OCI-LY7 (cell line): ENCODE measurements around the gene TTLL3. TPM values are rescaled to one million over a fixed set of nuclear protein-coding genes. Genes with fewer than 3 reads are reported as not detected.
A peak's percentile ranks its signal among the peaks of the same experiment; 100 is the strongest.

Experiments
- BruUV-seq: library from RNA; stranded (reverse); fragments of 400-500 nt; replicated peaks from 2 replicates; lab custom pipeline; 2021; lab: Mats Ljungman, UMichigan
- CTCF ChIA-PET: fragments of 300-600 bp; sonication (Branson Sonifier 250); formaldehyde crosslinking; loops from one replicate; lab custom pipeline; 2022; ENCODE audit warnings: antibody characterized with exemption; ENCODE audit not compliant: unreplicated experiment; lab: Charles Lee
- POLR2A ChIA-PET: fragments of 300-600 bp; sonication (Branson Sonifier 250); formaldehyde crosslinking; loops from one replicate; lab custom pipeline; 2022; ENCODE audit warnings: antibody characterized with exemption; lab: Charles Lee
- DNase-seq: peaks from one replicate; pipeline ENCODE4 v3.0.0-alpha.2; 2015; ENCODE audit warnings: low spot score
- H2AFZ ChIP-seq: fragments of 200-600 bp; sonication (generic), shearing (Covaris generic); 2 replicates; pipeline ENCODE4 v1.6.1; 2014; ENCODE audit warnings: mild to moderate bottlenecking, antibody characterized with exemption, low read length, moderate library complexity
- H3K27ac ChIP-seq: fragments of 200-600 bp; sonication (generic); 2 replicates; pipeline ENCODE4 v1.5.1; 2014; ENCODE audit warnings: mixed run types, low read depth, mild to moderate bottlenecking, moderate library complexity, low read length, inconsistent platforms; ENCODE audit not compliant: poor library complexity, severe bottlenecking
- H3K36me3 ChIP-seq: fragments of 200-600 bp; sonication (generic); 2 replicates; pipeline ENCODE4 v1.6.1; 2014; ENCODE audit warnings: mild to moderate bottlenecking, antibody characterized with exemption, low read length, moderate library complexity, mixed read lengths; ENCODE audit not compliant: insufficient read depth
- H3K4me1 ChIP-seq: fragments of 200-600 bp; sonication (generic); 2 replicates; pipeline ENCODE4 v1.5.1; 2014; ENCODE audit warnings: mild to moderate bottlenecking, low read length; ENCODE audit not compliant: insufficient read depth, poor library complexity, severe bottlenecking
- H3K4me2 ChIP-seq: fragments of 200-600 bp; sonication (generic); 2 replicates; pipeline ENCODE4 v1.6.1; 2014; ENCODE audit warnings: mild to moderate bottlenecking, low read length
- H3K4me3 ChIP-seq: fragments of 200-600 bp; sonication (generic); 2 replicates; pipeline ENCODE4 v1.5.1; 2014; ENCODE audit warnings: mild to moderate bottlenecking, low read depth, low read length; ENCODE audit not compliant: poor library complexity, severe bottlenecking
- H3K79me2 ChIP-seq: fragments of 200-600 bp; sonication (generic); 2 replicates; pipeline ENCODE4 v1.6.1; 2016; ENCODE audit warnings: low read depth, mild to moderate bottlenecking, low read length, moderate library complexity, mixed read lengths; ENCODE audit not compliant: insufficient read depth
- H3K9me2 ChIP-seq: fragments of 200-600 bp; sonication (generic); 2 replicates; pipeline ENCODE4 v1.6.1; 2016; ENCODE audit warnings: mild to moderate bottlenecking, low read length, mixed read lengths; ENCODE audit not compliant: insufficient read depth
- H3K9me3 ChIP-seq: fragments of 200-600 bp; sonication (generic); 2 replicates; pipeline ENCODE4 v1.6.1; 2014; ENCODE audit warnings: mild to moderate bottlenecking, mixed run types, low read length, mixed read lengths
- H4K20me1 ChIP-seq: fragments of 200-600 bp; sonication (generic); 2 replicates; pipeline ENCODE4 v1.6.1; 2014; ENCODE audit warnings: mild to moderate bottlenecking, antibody characterized with exemption, low read length, moderate library complexity, mixed read lengths; ENCODE audit not compliant: insufficient read depth
- EZH2phosphoT487 ChIP-seq: fragments of 200-600 bp; sonication (generic); IDR thresholded peaks from 2 replicates; pipeline ENCODE4 v1.6.1; 2018; ENCODE audit warnings: low read depth, borderline replicate concordance, mild to moderate bottlenecking, mixed run types, antibody characterized with exemption, low read length, moderate library complexity, mixed read lengths
- intact Hi-C: fragments of 100-400 bp; cut with micrococcal nuclease; formaldehyde crosslinking; loops from one replicate; pipeline ENCODE4 v1.10.0; 2022; ENCODE audit not compliant: unreplicated experiment
- total RNA-seq, 2 experiments: library from RNA; depleted of rRNA in 1 of 2; stranded (reverse); fragments of >200 nt in 1 of 2; shearing (Covaris generic) in 1 of 2; gene quantifications; 2 replicates each; pipeline ENCODE4 v1.2.3, GENCODE V29; 2014 to 2022
- TF ChIP-seq, protein P1 (sequence below): fragments of 200-600 bp; sonication (generic); conservative IDR thresholded peaks from 2 replicates; pipeline ENCODE4 v1.5.1; 2014; ENCODE audit warnings: mild to moderate bottlenecking, antibody characterized with exemption, low read length, moderate library complexity, mixed read lengths

The TTLL3 gene
- total RNA-seq, 2 experiments from 2014 or later = 65.4 to 127 TPM

DNA sequence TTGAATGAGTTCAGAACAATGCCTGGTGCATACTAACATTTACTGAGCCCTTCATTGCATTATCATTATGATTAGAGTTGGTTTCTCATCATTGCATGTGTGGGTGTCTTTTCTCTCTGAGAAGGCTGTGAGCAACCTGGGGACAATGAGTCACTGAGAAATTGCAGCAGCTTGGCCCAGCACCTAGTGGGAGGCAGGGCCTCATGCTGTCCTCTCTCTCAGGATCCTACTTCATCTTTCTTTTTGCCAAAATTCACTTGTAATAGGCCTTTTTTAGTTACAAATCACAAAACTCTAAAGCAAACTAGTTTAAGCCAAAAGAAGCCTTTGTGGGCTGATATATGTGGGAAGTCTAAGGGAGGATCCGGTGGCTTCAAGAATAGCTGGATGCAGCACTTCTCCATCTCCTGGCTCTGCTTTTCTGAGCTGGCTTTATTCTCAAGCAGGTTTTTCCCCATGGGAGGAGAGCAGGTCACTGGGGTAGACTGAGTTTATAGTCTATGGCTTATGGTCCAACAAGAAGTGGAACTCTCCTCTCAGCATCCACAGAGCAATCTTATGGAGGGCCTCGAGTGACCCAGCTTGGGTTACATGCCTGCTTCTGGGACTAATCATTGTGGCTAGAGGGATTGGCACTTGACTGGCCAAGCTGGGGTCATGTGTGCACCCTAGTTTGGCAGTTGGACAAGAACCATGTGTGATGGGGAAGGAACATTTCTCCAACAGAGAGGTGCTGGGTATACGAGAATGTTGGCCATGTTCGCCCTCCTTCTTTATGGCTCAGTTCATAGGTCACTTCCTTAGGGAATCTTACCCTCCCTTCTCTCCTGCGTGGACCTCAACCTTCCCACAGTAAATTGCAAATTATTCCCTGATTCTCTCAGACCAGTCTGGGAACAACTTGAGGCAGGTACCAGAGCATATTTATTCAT lies 31.7 kb upstream of the TTLL3 start:
- ChIA-PET POLR2A (interaction anchor here (0.6 kb wide), 1 partner anchor 112 kb away, joined by 4 read pairs; no protein-coding TSS in a partner anchor), CTCF (no interaction called here)
- Histone ChIP-seq H3K9me2 (no peaks in the 10 kb centered on the region), H3K36me3 (peaks cover 28% of the 10 kb centered on the region), H2AFZ (no peak overlapping the region), H3K4me3 (no peak overlapping the region), H4K20me1 (no peaks in the 10 kb centered on the region), H3K9me3 (no peaks in the 10 kb centered on the region), H3K4me1 (peaks cover 52% of the 10 kb centered on the region), H3K27ac (peak overlapping the region; percentile 84), H3K79me2 (no peaks in the 10 kb centered on the region), H3K4me2 (peak overlapping the region; percentile 57)
- DNase-seq = no peak
- TF ChIP-seq, protein P1, sequence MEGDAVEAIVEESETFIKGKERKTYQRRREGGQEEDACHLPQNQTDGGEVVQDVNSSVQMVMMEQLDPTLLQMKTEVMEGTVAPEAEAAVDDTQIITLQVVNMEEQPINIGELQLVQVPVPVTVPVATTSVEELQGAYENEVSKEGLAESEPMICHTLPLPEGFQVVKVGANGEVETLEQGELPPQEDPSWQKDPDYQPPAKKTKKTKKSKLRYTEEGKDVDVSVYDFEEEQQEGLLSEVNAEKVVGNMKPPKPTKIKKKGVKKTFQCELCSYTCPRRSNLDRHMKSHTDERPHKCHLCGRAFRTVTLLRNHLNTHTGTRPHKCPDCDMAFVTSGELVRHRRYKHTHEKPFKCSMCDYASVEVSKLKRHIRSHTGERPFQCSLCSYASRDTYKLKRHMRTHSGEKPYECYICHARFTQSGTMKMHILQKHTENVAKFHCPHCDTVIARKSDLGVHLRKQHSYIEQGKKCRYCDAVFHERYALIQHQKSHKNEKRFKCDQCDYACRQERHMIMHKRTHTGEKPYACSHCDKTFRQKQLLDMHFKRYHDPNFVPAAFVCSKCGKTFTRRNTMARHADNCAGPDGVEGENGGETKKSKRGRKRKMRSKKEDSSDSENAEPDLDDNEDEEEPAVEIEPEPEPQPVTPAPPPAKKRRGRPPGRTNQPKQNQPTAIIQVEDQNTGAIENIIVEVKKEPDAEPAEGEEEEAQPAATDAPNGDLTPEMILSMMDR = no peak
- TF ChIP-seq EZH2phosphoT487 = no peak
- BruUV-seq = no TSS peak
- intact Hi-C loops = no loop called here

DNA sequence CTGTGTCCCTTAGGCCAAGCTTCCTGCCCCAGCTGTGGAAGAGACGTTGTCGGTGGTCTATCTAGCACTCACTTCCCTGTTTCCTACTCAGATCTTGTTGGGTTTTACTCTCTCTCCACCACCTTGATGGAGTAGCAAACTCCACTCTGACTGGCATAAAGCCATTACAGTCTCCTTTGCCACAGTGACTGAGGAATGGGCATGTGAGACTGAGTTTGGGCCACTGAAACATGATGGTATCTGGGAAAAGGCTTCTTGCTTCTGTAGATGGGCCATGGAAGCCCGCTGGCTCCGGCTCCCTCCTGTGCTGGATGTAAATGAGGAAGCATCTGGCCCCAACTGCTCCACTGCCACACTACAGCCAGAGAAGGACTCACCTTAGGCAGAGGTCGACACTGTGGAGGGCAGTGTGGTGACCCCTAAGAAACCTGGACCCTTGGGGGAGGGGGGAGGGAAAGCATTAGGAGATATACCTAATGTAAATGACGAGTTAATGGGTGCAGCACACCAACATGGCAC lies 30.9 kb upstream of the TTLL3 start:
- BruUV-seq = no TSS peak
- TF ChIP-seq, protein P1 = no peak
- TF ChIP-seq EZH2phosphoT487 = no peak
- DNase-seq = no peak
- intact Hi-C loops = no loop called here
- CTCF ChIA-PET = no interaction called here
- peak overlapping the region; percentile 33 for H3K4me3 ChIP-seq
- peaks cover 33% of the 10 kb centered on the region for H3K36me3 ChIP-seq
- peak overlapping the region; percentile 84 for H3K27ac ChIP-seq
- H2AFZ ChIP-seq = no peak overlapping the region
- H4K20me1 ChIP-seq = no peaks in the 10 kb centered on the region
- POLR2A ChIA-PET = no interaction called here
- no peaks in the 10 kb centered on the region for H3K9me3 ChIP-seq
- no peaks in the 10 kb centered on the region for H3K79me2 ChIP-seq
- peaks cover 52% of the 10 kb centered on the region for H3K4me1 ChIP-seq
- H3K4me2 ChIP-seq = peak overlapping the region; percentile 57
- no peaks in the 10 kb centered on the region for H3K9me2 ChIP-seq
